G401 (cell line): ENCODE data around the gene DDX41. TPM values are rescaled to one million over a fixed set of nuclear protein-coding genes. Genes with fewer than 3 reads are reported as not detected.

Source experiments
- DNase-seq: peaks from one replicate; pipeline ENCODE4 v3.0.0-alpha.2; 2015; ENCODE audit warnings: low spot score
- in situ Hi-C: cut with HindIII; loops from 2 replicates; pipeline ENCODE4 v1.10.0; 2016; ENCODE audit warnings: low sequenced_read_pairs, mixed read lengths
- total RNA-seq: library from RNA; depleted of rRNA; stranded (reverse); fragments of >200 nt; shearing (Covaris generic); gene quantifications from 2 replicates; pipeline ENCODE4 v1.2.3, GENCODE V29; 2014

Gene DDX41
- total RNA-seq, 1 experiment from 2014 or later: 166 TPM

DNA sequence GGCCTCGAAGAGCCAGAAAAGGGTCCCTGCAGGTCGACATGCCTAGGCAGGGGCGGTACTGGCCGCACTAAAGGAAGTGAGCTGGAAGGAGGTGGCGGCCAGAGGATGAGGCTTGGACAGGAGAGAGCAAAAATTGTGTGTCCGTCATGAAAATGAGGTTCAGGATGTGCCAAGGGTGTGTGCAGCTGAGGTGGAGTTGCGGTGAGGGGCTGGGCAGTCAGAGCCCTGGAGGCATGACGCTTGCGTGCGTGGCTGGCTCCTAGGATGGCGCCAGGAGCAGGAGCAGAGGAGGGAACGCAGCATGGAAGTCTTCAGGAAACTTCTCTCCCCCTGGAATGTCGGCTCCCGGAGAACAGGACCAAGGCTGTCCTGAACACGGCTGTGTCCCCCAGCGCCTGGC, 13.9 kb downstream of the DDX41 start:
- in situ Hi-C loops: no loop called here
- no peak for DNase-seq

DNA sequence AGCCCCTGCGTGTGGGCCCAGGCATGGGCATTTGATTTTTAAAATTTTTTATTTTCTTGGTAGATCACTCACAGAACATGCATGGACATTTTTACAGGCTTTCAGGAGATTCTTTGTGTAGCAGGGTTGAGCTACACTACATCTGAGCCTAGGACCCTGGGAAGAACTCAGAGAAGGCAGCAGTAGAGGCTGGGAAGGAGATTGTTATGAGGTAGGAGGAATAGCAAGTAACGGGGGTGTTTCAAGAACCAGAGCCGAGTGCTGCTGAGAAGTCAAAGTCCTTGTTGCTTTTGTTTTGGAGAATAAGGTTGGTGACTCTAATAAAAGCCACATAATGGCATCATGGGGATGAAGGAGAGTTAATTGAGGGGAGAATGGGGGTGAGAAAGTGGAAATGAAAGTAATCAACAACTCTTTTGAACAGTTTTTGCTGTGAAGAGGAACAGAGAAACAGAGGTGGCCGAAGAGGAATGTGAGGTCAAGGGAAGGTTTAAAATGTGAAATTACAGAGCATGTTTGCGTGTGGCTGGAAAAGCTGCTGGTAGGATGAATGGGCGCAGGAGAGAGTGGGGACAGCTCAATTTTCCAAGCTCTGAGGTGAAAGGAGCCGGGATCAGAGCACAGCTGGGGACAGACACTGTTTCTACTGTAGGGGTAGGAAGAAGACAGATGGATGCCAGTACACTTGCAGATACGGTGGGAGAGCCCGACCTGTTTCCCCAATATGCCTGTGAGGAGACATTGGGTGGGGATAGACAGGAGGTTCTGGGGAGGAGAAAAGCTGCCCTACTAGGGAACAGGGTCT, 14.7 kb downstream of the DDX41 start:
- in situ Hi-C loops: no loop called here
- DNase-seq: no peak

DNA sequence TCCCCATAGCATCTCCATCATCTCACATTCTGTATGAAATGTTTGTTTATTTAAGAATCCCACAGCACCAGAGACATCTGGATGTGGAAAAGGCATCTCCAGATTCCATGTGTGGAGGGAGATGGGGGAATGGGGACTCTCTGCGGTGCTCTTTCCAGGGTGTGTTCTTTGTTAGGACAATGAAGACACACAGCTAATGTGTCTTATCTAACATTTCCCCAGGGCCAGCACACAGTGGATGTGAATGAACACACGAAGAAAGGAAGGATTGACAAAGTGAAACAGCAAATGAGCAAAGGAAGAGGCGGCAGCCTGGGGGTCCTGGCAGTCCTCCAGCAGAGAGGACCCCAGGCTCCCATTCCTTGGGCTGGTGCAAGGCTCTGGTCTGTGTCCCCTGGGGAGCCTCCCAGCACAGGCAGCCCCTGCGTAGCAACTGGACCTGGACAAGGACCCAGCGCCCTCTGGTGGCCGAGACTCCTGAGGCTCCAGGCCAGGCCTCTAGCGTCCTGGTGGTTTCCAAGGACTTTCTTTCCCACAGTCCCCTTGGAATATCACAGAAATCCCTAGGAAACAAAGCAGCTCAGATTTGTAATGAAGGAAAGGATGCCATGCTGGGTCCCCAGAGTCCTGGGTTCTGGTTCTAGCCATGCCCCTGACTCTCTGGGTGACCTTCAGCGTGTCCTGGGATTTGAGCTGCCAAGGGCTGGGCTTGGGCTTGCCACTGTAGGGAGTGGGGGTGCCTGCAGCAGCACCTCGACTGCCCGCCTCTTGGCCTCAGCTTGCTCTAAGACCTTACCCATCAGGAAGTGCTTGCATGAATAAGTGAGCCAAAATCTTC, 15.9 kb downstream of the DDX41 start:
- in situ Hi-C loops: no loop called here
- peak; percentile 86 for DNase-seq

DNA sequence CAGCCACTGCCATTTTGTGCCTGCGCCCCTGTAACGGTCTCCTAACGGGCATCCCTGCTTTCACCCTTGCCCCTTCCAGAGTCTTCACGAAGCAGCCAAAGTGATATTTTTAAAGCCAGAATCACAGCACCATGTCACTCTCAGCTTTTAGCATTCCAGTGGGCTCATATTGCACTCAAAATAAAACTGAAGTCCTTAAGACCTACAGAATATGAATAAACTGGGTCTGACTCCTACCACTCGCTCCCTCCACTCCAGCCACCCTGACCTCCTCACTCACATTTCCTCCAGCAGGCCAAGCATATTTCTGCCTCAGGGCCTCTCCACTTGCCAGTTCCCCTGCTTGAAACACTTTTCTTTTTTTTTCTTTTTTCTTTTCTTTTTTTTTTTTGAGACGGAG, 16.9 kb downstream of the DDX41 start:
- no peak for DNase-seq
- in situ Hi-C loops: no loop called here

DNA sequence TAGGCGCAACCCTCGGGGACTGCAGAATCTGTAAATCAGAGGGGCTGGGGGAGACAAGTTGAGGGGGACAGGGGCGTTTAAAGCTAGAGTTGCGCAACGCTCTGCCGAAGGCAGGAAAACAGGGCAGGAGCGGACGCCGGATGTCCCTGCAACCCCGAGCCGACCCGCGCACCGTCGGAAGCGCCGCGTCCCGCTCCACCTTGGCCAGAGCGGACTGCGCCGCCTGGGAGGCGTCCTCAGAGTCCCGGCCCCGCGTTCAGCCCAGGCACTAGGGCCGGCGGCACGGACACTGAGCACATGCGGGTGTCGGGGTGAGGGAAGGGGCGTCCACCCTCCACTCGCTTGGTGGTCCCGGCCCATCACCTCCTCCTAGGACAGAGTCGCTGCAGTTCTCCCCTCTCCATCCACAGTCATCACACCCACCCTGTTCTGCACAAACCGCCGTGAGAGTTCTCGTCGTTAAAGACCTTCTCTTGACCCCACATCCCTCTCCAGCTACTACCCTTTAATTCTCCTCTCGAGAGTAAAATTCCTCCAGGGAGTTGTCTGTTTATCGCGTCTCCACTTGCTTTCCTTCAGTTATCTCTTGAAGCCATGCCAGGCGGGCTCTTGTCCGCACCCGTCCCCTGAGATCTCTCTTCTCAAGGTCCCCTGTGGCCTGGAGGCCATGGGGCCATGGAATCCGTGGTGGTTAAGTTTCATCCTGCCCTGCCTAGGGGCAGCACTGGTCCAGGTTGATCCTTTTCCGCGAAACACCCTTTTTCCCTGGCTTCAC, 18.6 kb downstream of the DDX41 start:
- in situ Hi-C loops: no loop called here
- DNase-seq: no peak

DNA sequence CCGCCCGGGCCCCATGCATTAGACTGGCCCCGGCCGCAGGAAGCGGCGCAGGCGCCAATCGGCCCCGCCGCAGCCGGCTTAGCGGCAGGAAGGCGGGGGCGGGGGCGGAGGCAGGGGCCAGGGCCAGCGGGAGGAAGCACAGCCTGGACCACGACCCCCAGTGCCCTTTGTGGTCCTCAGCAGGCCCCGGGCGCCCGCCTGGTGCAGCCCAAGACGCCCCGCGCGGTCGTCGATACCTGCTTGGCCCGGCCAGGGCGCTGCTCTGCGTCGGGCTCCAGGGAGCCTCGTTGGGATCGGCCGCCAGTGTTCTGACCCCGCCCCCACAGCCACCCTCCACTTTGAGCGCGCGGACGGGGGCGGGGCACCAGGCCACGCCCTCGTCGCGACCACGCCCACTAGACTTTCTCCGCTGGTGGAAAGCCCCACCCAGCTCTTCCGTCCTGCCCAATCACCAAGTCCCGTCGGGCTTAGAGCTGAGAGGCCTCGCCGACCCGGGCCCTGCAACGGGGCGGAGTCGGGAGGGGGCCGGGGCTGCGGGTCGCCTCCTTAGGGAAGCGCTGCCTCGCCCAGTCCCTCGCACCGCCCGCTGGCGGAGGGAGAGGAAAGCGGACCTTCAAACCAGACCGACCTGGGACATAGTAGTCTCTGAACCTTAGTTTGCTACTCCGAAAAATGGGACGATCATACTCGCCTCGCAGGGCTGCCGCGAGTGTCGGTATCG, 19.3 kb downstream of the DDX41 start, which contains the start of gene PDLIM7:
Gene PDLIM7, minus strand, starts transcription at position 313 of the 721 bp plus-strand sequence. CDS start 1,092 bp downstream, outside the sequence.
- in situ Hi-C loops: no loop called here

DNA sequence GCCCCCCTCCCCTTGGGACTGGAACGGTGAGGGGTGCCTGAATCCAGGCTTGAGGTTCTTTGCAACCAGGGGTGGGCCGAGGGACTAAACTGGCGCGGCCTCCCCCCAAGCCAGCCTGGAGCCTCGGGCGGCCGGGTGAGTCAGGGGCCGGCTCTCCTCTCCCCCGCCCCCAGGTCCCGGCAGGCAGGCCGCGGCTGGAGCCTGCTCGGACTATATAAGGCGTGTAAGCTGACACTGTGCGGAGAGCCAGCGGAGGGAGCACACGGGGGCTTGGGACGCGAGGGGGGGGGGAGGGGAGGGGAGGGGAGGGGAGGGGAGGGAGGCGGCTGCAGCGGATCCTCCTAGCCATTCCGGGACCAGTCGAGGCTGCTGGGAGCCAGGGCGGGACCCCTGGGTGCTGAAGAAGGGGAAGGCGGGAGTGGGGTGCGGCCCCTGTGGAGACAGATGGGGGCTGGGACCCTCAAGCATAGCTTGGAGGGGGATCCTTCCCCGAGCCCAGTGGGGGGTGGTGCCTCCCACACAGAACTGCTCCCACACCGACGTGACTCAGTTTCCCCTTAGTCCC, 20.0 kb downstream of the DDX41 start:
- in situ Hi-C loops: no loop called here
- DNase-seq: no peak

More for the DNA sequence above, 19.3 kb downstream of the DDX41 start, which contains the start of gene PDLIM7:
- peak; percentile 68 for DNase-seq

DNA sequence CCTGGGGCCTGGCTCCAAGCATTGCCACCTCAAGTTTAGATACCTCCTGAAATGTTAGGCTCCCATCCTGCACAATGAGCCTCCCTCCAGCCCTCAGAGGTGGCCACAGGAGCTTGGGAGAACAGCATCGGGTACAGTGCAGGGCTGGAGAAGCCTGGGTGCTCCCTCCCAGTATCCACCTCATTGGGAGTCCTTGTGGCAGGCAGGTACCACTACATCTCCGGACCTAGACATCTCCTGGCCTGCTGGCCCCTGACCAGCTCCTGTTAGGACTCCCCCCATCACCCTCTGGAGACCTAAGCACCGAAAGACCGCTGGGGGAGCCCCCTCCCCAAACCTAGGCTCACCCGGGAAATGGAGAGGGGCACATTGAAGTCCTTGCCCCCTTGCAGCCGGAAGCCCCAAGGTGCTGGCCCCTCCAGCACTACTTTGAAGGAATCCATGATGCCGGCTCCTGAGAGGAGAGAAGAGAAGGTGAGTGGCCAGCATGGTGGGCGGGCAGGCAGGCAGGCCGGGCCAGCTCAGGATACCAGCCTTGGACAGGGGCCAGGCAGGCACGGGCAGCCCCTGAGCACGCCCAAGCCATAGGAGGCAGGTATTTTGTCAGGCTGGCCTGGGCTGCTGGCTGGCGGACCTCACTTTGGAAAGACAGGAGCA, 20.6 kb downstream of the DDX41 start:
- no peak for DNase-seq
- in situ Hi-C loops: no loop called here

DNA sequence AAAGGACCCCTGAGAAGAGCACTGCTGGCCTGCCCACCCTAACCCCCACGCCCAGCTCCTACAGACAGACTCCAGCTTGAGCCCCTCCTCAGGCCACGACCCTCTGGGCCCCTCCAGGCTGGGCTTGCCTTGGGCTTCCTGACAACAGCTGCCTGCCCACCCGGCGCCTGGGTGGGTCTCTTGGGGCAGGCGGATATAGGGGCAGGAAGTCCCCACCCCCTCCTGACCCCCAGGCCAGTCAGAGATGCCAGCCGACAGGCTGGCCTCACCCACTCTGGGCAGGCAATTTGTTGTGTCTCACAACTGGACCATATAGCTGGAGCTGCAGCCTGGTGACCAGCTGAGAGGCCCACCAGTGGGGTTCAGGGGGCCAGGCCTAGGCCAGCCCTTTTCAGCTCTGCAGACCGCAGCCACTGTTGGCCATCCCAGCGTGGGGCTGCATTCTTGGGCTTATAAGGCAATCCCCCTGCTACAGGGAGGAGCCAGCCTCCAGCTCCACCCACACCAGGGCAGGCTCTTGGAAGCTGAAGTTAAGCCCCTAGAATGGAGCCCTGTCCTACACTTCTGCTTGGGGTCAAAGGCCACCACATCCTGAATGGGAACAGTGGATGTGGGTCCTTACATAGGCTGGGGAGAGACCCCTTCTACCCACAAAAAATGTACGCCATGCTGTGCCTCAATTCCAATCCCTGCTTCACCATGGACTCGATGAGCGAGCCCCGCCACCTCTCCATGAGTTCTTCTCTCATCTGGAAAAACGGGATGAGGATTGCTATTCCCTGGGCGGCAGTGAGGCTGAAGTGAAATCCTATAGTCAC, 21.3 kb downstream of the DDX41 start:
- DNase-seq: no peak
- in situ Hi-C loops: no loop called here

DNA sequence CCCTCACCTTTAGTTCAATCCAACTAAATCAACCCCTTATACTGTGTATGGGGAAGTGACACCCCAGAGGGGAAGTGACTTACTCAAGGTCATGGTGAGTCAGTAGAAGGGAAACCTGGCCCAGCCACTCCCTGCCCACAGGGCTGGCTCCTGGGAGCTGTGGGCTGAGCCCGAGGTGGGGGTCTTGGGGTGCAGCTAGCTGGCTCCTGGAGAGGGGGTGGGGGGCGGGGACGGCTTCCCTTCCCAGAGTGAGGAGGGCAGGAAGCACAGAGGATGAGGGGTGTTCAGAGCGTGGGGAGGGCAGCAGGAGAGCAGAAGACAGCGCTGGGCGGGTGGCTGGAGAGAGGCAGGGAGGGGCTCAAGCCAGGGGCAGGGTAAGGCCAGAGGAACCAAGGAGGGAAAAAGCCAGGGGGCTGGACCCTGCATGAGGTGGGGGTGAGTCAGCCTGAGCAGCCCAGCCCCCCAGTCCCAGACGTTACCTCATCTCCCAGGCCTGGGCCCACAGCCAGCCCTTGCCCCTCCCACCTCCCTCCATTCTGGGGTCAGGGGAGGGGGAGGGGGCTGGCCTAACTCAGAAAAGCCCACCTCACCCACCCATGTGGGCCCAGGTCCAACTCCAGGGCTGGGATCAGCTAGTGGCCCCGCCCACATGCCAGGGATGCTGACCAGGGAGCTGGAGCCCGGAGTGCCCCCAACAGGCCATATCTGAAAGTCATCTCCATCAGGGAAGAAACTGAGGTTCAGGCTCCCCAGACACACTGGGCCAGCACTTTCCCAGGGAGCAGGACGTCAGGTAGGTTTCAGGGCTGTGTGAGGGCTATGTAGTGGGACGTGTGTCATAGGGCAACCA, 22.2 kb downstream of the DDX41 start:
- no peak for DNase-seq
- in situ Hi-C loops: no loop called here

DNA sequence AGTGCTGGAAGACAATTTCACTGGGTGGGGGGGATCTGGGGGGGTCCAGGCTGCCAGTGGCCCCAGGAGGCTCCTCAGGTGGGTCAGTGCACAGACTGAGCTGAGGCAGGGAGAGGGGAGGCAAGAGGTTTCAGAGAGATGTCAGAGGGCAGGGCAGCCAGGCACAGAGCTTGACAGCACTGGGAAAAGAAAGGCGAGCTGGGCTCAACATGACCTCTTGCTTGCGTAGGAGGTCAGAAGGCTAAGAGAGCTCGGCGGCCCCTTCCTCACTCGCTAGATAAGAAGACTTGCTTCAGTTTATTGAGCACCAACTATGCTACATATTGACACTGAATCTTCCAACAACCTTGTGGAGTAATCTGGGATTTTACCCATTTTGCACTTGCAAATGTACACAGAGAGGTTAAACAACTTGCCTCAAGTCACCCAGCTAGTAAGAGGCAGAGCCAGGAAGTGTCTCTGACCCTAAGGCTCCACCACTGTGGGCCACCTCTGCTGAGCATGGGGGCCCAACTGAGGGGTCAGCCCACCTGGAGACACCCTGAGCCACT, 22.9 kb downstream of the DDX41 start:
- in situ Hi-C loops: no loop called here
- no peak for DNase-seq

DNA sequence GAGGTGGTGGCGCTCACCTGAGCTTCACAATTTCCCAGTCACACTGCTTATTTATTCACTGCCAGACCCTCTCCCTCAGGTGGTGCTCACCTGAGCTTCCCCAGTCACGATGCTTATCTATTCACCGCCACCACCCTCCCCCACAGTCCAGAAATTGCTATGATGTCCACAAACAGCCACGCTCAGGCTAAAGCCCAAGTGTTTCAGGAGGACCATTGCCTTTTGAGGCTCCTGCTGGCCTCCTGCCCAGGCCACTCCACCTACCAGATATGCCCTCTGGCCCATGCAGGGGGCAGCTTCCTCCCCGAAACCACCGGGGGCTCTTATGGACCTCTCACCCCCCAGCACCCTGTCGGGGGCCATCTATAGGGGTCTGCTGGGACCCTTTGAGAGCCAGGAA, 23.9 kb downstream of the DDX41 start:
- in situ Hi-C loops: no loop called here
- no peak for DNase-seq

DNA sequence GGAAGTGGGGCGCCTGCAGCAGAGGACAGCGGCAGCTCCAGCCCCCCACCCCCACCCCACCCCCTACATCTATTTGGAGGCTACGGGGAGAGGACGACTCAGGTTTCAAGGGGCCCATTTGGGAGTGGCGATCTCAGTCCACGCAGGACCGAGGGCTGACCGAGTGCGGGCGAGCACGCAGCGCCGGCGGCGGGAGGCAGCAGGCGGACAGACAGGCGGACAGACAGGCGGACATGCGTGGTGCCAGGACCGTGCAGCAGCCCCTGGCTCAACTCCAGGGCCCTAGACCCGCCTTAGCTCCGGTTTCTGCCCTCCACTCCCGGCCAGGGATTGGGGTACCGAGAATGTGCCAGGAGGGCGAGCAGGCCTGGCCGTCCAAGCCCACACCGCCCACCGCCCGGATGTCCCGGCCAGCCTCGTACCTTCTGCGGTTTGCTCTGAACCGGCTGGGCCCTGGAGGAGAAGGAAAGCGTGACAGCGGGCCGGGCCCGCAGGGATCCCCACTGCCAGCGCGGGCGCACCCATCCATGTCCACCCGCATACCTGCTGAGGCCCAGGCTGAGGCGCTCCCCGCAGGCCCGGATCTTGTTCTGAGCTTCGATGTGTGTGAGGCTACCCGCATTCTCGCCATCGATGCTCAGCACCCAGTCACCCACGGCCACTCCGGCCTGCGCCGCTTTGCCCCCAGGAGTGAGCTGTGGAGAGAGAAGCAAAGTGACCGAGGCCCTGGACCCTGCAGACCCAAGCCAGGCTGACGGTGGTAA, 24.6 kb downstream of the DDX41 start:
- in situ Hi-C loops: no loop called here
- DNase-seq: no peak

DNA sequence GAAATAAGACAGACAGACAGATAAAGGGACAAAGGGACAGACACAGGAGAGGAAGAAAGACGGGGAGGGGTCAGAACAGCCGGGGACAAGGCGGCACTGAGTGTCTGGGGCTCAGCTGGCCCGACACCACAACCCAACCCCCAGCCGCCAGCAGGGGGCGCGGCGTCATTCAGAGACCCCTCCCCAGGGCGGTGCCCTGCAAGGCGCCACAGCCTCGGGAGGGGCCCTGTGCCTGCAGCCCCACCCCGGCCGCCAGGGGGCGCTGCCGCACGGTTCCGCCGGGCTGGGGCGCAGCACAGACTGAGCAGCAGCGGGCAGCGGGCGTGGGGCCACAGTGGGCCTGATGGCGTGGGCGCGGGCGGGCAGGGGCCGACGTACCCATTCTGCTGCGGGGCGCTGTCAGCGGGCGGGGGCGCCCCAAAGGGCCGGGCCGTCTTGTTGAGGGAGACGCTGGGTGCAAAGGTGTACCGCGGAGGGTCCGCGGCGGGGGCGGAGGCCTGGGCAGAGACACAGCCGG, 25.3 kb downstream of the DDX41 start:
- DNase-seq: no peak
- in situ Hi-C loops: no loop called here

DNA sequence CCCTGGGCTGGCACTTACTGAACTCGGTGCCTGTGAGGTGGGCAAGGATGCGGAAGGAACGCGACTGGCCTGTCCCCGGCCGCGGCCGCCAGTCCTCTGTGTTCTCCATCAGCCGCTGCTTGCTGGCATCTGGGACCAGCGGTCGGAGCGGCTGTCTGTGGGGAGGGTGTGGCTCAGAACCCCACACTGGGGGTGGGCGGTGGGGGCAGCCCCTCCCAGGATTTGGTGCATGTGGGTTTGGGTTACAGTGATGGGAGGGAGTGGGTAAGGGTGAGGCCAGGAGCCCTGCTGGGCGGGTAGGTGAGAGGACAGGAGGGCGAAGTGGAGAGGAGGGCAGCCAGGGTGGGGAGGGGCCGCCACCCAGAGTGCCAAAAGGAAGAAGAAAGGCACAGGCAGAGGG, 25.8 kb downstream of the DDX41 start:
- no peak for DNase-seq
- in situ Hi-C loops: no loop called here
